ENCODE data around the gene CETN1.

CETN1 gene

DNA sequence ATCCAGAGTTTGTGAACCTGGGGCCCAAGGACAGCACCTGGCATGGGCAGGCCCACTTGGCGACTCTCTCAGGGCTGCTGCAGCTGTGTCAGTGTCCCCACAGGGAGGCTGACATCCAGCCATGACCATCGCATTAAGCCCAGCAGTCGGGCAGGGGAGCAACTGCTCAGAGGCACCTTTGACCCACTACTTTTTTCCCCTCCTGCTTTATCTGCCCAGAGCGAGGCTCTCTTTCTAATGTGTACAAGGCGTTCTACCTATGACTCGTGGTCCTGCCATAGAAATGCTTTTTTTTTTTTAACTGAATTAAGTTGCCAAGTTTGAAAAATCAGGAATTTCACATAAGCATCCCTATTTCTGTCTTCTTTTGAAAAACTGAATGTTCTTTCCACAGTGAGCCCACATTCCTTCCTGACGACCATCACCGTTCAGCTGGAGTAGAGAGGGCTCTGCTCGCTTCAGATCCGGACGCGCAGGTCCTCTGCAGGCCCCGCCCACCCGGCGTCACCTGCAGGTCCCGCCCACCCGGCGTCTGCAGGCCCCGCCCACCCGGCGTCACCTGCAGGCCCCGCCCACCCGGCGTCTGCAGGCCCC is 16.2 kb downstream of the CETN1 start:
- H3K4me3 ChIP-seq (ENCODE audit: low read depth, low read length) = no peak overlapping the region
- DNase-seq (ENCODE audit: low read depth) = peak; percentile 40
- TF ChIP-seq, protein P1, sequence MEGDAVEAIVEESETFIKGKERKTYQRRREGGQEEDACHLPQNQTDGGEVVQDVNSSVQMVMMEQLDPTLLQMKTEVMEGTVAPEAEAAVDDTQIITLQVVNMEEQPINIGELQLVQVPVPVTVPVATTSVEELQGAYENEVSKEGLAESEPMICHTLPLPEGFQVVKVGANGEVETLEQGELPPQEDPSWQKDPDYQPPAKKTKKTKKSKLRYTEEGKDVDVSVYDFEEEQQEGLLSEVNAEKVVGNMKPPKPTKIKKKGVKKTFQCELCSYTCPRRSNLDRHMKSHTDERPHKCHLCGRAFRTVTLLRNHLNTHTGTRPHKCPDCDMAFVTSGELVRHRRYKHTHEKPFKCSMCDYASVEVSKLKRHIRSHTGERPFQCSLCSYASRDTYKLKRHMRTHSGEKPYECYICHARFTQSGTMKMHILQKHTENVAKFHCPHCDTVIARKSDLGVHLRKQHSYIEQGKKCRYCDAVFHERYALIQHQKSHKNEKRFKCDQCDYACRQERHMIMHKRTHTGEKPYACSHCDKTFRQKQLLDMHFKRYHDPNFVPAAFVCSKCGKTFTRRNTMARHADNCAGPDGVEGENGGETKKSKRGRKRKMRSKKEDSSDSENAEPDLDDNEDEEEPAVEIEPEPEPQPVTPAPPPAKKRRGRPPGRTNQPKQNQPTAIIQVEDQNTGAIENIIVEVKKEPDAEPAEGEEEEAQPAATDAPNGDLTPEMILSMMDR (IDR thresholded peaks at IDR 0.05; ENCODE audit: low read depth, low read length) = no peak
- TF ChIP-seq POLR2A (IDR thresholded peaks at IDR 0.05; ENCODE audit: extremely low read depth, insufficient read length) = no peak
- no peak for TF ChIP-seq MYC (IDR thresholded peaks at IDR 0.05; ENCODE audit: low read depth, low read length)
- TF ChIP-seq, protein P2, sequence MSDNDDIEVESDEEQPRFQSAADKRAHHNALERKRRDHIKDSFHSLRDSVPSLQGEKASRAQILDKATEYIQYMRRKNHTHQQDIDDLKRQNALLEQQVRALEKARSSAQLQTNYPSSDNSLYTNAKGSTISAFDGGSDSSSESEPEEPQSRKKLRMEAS (IDR thresholded peaks at IDR 0.05; ENCODE audit: low read depth, low read length) = no peak

GRCh38 chr18:598124-598589 is 18.0 kb downstream of the CETN1 start:
- TF ChIP-seq POLR2A (IDR thresholded peaks at IDR 0.05; ENCODE audit: extremely low read depth, insufficient read length) = no peak
- TF ChIP-seq, protein P2 (IDR thresholded peaks at IDR 0.05; ENCODE audit: low read depth, low read length) = no peak
- TF ChIP-seq, protein P1 (IDR thresholded peaks at IDR 0.05; ENCODE audit: low read depth, low read length) = no peak
- no peak for TF ChIP-seq MYC (IDR thresholded peaks at IDR 0.05; ENCODE audit: low read depth, low read length)
- DNase-seq (ENCODE audit: low read depth) = no peak

DNA sequence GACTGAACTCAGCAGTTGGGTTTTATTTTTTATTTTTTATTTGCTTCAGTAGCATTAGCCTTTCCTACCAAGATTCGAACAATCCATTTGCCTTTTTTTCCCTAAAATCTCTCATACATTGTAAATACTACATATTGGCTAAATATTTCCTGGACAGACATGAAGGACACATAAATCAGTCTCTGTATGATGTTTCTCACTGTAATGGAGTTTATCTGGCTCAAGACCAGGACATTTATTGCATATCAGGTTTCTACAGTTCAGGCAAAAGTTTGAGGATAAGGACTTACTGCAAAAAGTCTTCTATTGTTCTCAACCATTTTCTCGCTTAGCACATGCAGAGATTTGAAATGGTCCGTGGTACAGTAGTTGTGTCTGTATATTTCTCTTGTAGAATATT is 19.9 kb downstream of the CETN1 start:
- DNase-seq (ENCODE audit: low read depth) = no peak
- no peak overlapping the region for H3K4me3 ChIP-seq (ENCODE audit: low read depth, low read length)
- TF ChIP-seq, protein P2 (IDR thresholded peaks at IDR 0.05; ENCODE audit: low read depth, low read length) = no peak
- TF ChIP-seq POLR2A (IDR thresholded peaks at IDR 0.05; ENCODE audit: extremely low read depth, insufficient read length) (no peak), MYC (IDR thresholded peaks at IDR 0.05; ENCODE audit: low read depth, low read length) (no peak)
- TF ChIP-seq, protein P1 (IDR thresholded peaks at IDR 0.05; ENCODE audit: low read depth, low read length) = no peak

More at GRCh38 chr18:598124-598589, 18.0 kb downstream of the CETN1 start:
- H3K4me3 ChIP-seq (ENCODE audit: low read depth, low read length) = no peak overlapping the region

DNA sequence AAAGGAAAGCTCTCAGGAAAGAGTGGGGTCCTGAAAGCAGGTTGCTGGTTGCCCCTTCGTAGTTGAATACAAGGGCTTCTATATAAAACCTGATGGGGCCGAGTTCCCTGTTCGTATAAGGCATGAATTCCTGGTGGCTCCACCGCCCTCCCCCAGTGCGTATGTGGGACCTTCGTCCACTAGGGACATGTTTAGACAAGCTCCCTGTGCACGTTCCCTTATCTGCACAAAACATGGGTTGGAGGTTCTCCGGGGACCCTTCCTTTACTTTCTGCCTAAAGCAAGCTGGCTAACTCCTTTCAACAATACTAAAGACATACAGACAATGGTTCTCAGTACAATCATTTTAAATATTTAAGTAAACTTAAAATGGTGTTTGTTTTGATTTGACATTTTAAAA is 24.6 kb downstream of the CETN1 start:
- no peak overlapping the region for H3K4me3 ChIP-seq (ENCODE audit: low read depth, low read length)
- no peak for TF ChIP-seq MYC (IDR thresholded peaks at IDR 0.05; ENCODE audit: low read depth, low read length)
- no peak for DNase-seq (ENCODE audit: low read depth)

GRCh38 chr18:607930-608329 is 27.8 kb downstream of the CETN1 start:
- no peak for DNase-seq (ENCODE audit: low read depth)
- no peak overlapping the region for H3K4me3 ChIP-seq (ENCODE audit: low read depth, low read length)
- no peak for TF ChIP-seq MYC (IDR thresholded peaks at IDR 0.05; ENCODE audit: low read depth, low read length)
- TF ChIP-seq, protein P1 (IDR thresholded peaks at IDR 0.05; ENCODE audit: low read depth, low read length) = no peak
- TF ChIP-seq, protein P2 (IDR thresholded peaks at IDR 0.05; ENCODE audit: low read depth, low read length) = no peak
- no peak for TF ChIP-seq POLR2A (IDR thresholded peaks at IDR 0.05; ENCODE audit: extremely low read depth, insufficient read length)

DNA sequence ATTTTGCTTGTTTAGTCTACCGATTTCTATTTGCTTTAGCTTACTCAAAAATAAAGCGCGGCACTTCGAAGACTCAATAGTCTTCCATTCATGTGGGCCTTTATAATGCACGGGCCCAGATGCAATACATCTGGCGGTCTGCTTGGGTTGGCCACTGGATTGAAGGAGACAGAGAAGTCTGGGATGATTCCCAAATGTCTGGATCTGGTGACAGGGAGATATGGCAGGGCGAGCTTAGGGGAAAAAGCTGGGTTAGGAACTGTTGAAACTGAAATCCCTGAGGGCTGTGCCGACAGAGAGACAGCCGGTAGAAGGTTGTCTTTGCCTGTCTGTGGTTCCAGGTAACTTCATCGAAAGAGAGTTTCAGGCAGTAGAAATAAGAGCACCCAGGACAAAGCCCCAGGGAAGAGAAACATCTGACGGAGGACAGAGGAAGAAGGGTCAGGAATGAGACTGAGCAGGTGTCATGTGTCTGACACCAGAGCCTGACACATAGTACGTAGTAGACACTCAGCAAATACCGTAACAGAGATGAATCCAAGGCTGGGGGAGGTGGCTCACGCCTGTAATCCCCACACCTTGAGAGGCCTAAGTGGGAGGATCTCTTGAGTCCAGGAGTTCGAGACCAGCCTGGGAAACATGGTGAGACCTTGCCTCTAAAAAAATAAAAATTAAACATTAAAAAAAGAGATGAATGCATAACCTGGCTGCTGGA is 30.2 kb downstream of the CETN1 start:
- H3K4me3 ChIP-seq (ENCODE audit: low read depth, low read length) = no peak overlapping the region
- TF ChIP-seq, protein P1 (IDR thresholded peaks at IDR 0.05; ENCODE audit: low read depth, low read length) = no peak
- TF ChIP-seq MYC (IDR thresholded peaks at IDR 0.05; ENCODE audit: low read depth, low read length) (no peak), POLR2A (IDR thresholded peaks at IDR 0.05; ENCODE audit: extremely low read depth, insufficient read length) (no peak)
- TF ChIP-seq, protein P2 (IDR thresholded peaks at IDR 0.05; ENCODE audit: low read depth, low read length) = no peak
- no peak for DNase-seq (ENCODE audit: low read depth)
